GM21825 (cell line): ENCODE data around the gene GIT2.
"Not testable (repeated sequence)": the region's sequence is repeated elsewhere in the genome, so short reads cannot be mapped to it uniquely, and the experiment has no call there.

Source experiments
- ATAC-seq: cut with Tn5 transposase; IDR thresholded peaks from one replicate; pipeline ENCODE4 v1.9.1; 2021; ENCODE audit warnings: mild to moderate bottlenecking, moderate library complexity; ENCODE audit not compliant: unreplicated experiment

The GIT2 gene

DNA sequence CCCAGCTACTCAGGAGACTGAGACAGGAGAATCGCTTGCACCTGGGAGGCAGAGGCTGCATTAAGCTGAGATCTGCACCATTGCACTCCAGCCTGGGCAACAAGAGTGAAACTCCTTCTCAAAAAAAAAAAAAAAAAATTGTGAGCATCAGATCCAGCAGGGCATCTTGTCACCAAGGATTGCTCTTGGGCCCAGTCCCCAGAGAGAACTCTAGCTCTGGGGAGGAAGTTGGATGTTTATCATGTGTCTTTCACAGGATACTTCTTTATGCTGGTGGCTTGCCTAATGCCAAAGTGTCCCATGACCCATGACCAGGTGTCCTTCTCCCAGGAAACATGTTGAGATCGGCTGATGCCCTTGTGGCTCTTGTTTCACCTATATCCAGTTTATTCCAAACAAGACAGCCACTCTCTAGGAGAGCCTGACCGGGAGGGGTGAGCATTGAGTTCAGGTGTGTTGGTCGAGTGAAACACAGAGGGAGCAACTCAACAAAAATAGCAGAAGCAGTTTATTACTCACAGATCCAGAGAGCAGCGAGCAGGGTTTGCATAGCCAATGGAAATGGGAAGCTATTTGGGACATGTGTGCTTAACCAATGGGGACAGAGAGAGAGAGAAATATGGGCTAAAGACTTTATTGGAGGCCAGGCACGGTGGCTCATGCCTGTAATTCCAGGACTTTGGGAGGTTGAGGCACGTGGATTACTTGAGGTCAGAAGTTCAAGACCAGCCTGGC lies 102.7 kb downstream of the GIT2 start:
- no peak for ATAC-seq

GRCh38 chr12:109892748-109893147 lies 103.4 kb downstream of the GIT2 start:
- ATAC-seq, result peak; percentile 65

GRCh38 chr12:109892165-109892715 lies 103.9 kb downstream of the GIT2 start:
- ATAC-seq, result no peak

DNA sequence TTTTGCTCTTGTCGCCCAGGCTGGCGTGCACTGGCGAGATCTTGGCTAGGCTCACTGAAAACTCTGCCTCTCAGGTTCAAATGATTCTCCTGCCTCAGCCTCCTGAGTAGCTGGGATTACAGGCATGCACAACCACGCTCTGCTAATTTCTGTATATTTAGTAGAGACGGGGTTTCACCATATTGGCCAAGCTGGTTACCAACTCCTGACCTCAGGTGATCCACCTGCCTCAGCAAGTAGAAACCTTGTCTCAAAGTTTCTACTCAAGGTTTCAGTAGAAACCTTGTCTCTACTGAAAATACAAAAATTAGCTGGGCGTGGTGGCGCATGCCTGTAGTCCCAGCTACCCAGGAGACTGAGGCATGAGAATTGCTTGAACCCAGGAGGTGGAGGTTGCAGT lies 104.4 kb downstream of the GIT2 start:
- ATAC-seq, result not testable (repeated sequence)

DNA sequence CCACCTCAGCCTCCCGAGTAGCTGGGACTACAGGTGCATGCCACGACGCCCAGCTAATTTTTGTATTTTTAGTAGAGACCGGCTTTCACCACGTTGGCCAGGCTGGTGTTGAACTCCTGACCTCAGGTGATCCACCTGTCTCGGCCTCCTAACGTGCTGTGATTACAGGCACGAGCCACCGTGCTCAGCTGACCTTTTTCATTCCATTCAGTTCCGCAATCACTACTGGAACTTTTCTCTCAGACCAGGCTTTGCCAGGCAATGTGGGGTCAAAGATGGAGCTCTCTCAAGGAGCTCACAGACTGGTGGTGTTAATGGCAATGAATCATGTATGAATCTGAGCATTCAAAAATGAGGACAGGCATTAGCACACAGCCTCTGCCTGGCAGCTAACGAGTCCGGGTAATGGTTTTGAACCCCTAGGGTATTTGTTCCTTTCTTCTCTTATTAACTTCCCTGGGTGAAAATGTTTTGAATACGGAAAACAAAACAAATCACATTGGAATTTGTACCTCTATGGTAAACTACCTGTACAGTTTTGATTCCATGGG lies 105.5 kb downstream of the GIT2 start:
- no peak for ATAC-seq

GRCh38 chr12:109888179-109889020 lies 107.8 kb downstream of the GIT2 start:
- ATAC-seq, result no peak

DNA sequence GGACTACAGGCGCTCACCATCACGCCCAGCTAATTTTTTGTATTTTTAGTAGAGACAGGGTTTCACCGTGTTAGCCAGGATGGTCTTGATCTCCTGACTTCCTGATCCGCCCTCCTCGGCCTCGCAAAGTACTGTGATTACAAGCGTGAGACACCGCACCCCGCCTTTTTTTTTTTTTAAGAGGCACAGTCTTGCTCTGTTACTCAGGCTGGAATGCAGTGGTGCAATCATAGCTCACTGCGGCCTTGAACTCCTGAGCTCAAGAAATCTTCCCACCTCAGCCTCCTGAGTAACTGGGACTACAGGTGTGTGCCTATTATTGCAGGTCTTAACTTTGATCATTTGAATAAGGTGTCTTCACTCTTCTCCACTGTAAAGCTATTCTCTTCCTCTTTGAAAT lies 110.6 kb downstream of the GIT2 start:
- ATAC-seq, result no peak

DNA sequence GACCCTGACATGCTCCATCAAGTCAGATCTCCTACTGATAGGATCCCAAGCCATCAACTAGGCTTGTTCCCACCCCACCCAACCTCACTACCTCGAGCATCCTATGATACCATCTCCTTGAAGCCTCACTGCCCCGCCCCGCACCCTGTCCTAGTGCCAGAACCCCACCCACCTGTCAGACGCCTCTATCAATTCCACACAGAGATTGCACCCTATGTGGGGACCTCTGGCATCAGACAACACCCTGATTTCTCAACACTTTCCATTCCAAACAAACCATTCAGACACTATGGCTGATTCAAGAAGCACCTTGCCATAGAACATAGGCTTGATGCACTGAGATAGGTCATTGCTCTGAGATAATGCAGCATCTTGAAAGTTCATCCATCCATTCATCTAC lies 112.7 kb downstream of the GIT2 start:
- ATAC-seq, result no peak

GRCh38 chr12:109881752-109882151 lies 114.4 kb downstream of the GIT2 start:
- no peak for ATAC-seq

- no peak for ATAC-seq
Observed at GRCh38 chr12:109880938-109881337, 115.2 kb downstream of the GIT2 start.

- ATAC-seq, result peak; percentile 94
Observed at GRCh38 chr12:109880043-109880931, 115.9 kb downstream of the GIT2 start, which contains the start of gene GLTP. TSS of gene GLTP (minus strand) at chr12:109880541. CDS start at chr12:109880374, 167 bp downstream.
